HepG2 (cell line): ENCODE measurements around the gene CPT1B. TPM values are rescaled to one million over a fixed set of nuclear protein-coding genes. Genes with fewer than 3 reads are reported as not detected.

Experiments used
- MAZ ChIP-seq, 2 experiments: sonication (generic) in 1 of 2; formaldehyde crosslinking in 1 of 2; IDR thresholded peaks; 2 replicates each; pipeline versions ENCODE4 v1.5.0 to v1.6.1; 2012 to 2020; ENCODE audit warnings: low read depth in 2 of 2, mild to moderate bottlenecking in 2 of 2, borderline replicate concordance in 1 of 2, improper control_type of control experiment in 1 of 2, low read length in 1 of 2, missing genetic modification reagents in 1 of 2, moderate library complexity in 1 of 2
- MYPOP ChIP-seq: sonication (generic); formaldehyde crosslinking; IDR thresholded peaks from 2 replicates; pipeline ENCODE4 v1.8.1; 2023; ENCODE audit warnings: mild to moderate bottlenecking, moderate library complexity, missing genetic modification reagents
- NFKB2 ChIP-seq: sonication (generic); formaldehyde crosslinking; IDR thresholded peaks from 2 replicates; pipeline ENCODE4 v1.4.0; 2020; ENCODE audit warnings: missing genetic modification reagents, borderline replicate concordance
- ZNF256 ChIP-seq: sonication (generic); formaldehyde crosslinking; conservative IDR thresholded peaks from 2 replicates; pipeline ENCODE4 v1.4.0; 2020; ENCODE audit warnings: missing genetic modification reagents
- ZNF318 ChIP-seq: sonication (generic); formaldehyde crosslinking; IDR thresholded peaks from 2 replicates; pipeline ENCODE4 v1.4.0; 2020; ENCODE audit warnings: mild to moderate bottlenecking, missing genetic modification reagents
- ZNF710 ChIP-seq: sonication (generic); formaldehyde crosslinking; IDR thresholded peaks from 2 replicates; pipeline ENCODE4 v1.5.0; 2020; ENCODE audit warnings: mild to moderate bottlenecking, missing genetic modification reagents, borderline replicate concordance
- polyA plus RNA-seq, 8 experiments: library from polyadenylated mRNA; depleted of rRNA in 3 of 8; stranded (reverse) in 7 of 8; unstranded in 1 of 8; fragments of >200 nt; fragmentation: Illumina TruSeq in 4 of 8; extraction: Trizol in 4 of 8; gene quantifications; 2 replicates each; pipeline versions ENCODE4 v1.2.1 to v1.2.3, GENCODE V29; 2011 to 2016; ENCODE audit warnings: low read depth in 4 of 8, missing spikeins in 1 of 8, mixed read lengths in 1 of 8; ENCODE audit not compliant: insufficient read depth in 1 of 8
- total RNA-seq, 5 experiments: library from RNA; depleted of rRNA; stranded (reverse); fragments of >200 nt; fragmentation: Illumina TruSeq; extraction: Trizol; gene quantifications; 2 replicates each; pipeline ENCODE4 v1.2.3, GENCODE V29; 2016; ENCODE audit warnings: low read depth in 1 of 5

Gene CPT1B
- total and polyA plus RNA-seq, 2 of the 13 experiments (the other 11 are each of a cell fraction or from before 2014, with no cell fraction given), result 9.2 to 19.5 TPM

GRCh38 chr22:50556703-50557102 is 21.5 kb downstream of the CPT1B start (continued):
- TF ChIP-seq ZNF318 (CRISPR knock-in tag), result no peak
- no peak for TF ChIP-seq MYPOP
- TF ChIP-seq ZNF256, result no peak
- TF ChIP-seq ZNF710 (CRISPR knock-in tag), result no peak
- TF ChIP-seq MAZ (IDR thresholded peaks at IDR 0.05; ENCODE audit: borderline replicate concordance, low read depth, low read length), result no peak
- no peak for TF ChIP-seq MAZ (CRISPR knock-in tag; IDR thresholded peaks at IDR 0.05; ENCODE audit: low read depth)
- TF ChIP-seq NFKB2 (CRISPR knock-in tag), result no peak
